GM12873 (cell line): ENCODE measurements around the gene BICD1.

Source experiments
- TF ChIP-seq, protein P1 (sequence below): IDR thresholded peaks from 2 replicates; pipeline ENCODE4 v1.5.1; 2012; ENCODE audit warnings: low read depth, mild to moderate bottlenecking, moderate library complexity, low read length, control low read depth; ENCODE audit not compliant: insufficient read depth; ENCODE audit errors: missing control alignments

Gene BICD1

DNA sequence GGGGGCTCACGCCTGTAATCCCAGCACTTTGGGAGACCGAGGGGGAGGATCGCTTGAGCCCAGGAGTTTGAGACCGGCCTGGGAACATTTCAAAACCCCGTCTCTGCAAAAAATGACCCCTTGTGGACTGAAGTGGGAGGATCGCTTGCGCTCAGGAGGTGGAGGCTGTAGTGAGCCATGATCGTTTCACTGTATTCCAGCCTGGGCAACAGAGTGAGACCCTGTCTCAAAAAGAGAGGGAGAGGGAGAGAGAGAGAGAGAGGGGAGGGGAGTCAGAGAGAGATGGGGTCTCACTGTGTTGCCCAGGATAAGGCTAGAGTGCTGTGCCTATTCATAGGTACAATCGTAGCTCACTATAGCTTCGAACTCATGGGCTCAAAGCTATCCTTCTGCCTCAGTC, 295.5 kb downstream of the BICD1 start:
- TF ChIP-seq, protein P1, sequence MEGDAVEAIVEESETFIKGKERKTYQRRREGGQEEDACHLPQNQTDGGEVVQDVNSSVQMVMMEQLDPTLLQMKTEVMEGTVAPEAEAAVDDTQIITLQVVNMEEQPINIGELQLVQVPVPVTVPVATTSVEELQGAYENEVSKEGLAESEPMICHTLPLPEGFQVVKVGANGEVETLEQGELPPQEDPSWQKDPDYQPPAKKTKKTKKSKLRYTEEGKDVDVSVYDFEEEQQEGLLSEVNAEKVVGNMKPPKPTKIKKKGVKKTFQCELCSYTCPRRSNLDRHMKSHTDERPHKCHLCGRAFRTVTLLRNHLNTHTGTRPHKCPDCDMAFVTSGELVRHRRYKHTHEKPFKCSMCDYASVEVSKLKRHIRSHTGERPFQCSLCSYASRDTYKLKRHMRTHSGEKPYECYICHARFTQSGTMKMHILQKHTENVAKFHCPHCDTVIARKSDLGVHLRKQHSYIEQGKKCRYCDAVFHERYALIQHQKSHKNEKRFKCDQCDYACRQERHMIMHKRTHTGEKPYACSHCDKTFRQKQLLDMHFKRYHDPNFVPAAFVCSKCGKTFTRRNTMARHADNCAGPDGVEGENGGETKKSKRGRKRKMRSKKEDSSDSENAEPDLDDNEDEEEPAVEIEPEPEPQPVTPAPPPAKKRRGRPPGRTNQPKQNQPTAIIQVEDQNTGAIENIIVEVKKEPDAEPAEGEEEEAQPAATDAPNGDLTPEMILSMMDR = no peak

DNA sequence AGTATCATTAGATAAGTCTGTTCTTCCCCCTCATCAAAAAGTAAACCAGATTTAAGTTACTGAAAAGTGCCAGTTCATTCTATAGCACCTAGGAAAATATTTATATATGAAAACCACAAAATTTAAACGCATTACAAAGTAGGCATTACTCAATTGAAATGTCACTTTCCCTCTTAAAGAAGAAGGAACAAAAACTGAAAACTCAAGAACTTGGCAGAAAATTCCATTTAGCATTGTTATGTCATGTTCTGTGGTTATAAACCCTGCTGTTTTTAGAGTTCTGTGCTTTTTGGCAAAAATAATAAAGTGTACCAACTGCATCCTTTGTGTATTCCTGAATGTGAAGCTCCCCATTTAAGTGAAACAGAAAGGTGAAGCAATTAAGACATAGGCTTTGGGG, 296.3 kb downstream of the BICD1 start:
- TF ChIP-seq, protein P1 = no peak

DNA sequence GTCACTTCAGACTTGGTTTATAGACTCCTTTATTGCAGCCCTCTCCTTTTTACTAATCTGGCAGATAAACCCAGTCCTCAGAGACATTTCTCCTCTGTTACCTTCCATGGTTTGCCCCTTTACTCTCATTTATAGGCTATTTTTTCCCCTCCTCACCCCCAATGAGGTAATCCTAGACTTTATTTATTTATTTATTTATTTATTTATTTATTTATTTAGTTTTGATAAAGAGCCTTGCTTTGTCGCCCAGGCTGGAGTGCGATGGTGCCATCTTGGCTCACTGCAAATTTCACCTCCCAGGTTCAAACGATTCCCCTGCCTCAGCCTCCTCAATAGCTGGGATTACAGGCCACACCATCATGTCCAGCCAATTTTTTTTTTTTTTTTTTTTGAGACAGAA, 301.1 kb downstream of the BICD1 start:
- TF ChIP-seq, protein P1 = no peak

DNA sequence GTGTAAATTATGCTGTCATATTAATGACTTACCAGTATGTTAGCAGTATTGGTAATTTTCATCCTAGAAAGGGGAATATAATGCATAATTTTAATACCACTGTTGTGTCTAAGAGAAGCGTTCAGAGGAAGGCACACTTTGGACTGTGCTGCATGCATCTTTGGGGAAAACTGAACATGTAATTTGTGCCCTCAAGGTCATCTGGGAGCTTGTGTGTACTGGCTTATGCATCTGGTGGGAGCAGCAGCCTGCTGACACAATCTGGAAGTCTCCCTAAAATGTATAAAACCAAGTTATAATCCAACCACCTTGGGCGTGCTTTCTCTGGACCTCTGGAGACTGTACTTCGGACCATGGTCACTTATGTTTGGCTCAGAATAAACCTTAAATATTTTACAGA, 306.8 kb downstream of the BICD1 start:
- TF ChIP-seq, protein P1 = no peak

DNA sequence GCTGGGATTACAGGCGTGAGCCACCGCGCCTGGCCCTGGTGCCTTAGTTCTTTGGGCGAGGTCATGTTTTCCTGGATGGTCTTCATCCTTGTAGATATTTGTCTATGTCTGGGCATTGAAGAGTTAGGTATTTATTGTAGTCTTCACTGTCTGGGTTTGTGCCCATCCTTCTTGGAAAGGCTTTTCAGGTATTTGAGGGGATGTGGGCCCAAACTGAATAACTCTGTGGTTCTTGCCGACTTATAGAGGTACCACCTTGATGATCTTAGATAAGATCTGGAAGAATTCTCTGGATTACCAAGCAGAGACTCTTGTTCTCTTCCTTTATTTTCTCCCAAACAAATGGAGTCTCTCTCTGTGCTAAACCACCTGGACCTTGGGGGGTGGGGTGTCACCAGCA, 311.6 kb downstream of the BICD1 start:
- TF ChIP-seq, protein P1 = no peak

DNA sequence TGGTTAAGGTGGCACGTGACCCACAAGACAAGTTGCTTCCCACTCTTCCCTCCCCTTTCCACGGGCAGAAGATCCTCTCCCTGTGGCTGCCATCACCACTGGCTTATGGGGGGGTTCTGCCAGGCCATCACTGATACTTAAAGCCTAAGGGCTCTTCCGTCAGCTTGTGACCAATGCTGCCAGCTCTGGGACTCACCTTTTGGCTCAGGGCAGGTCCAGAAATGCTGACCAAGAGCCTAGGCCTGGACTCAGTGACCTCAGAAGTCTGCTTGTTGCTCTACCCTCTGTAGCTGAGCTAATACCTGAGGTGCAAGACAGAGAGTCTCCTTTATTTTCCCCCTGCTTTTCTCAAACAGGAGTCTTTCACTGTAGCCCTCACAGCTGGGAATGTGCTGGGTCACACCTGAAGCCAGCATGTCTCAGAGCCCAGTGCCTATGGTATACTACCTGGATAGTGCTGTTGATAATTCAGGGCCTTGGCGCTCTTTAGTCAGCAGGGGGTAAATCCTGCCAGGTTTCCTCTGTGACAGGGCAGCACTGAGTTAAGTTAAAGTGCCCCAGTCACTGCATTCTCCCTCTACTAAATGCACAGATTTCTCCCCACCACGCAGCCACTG, 312.4 kb downstream of the BICD1 start:
- TF ChIP-seq, protein P1 = no peak

DNA sequence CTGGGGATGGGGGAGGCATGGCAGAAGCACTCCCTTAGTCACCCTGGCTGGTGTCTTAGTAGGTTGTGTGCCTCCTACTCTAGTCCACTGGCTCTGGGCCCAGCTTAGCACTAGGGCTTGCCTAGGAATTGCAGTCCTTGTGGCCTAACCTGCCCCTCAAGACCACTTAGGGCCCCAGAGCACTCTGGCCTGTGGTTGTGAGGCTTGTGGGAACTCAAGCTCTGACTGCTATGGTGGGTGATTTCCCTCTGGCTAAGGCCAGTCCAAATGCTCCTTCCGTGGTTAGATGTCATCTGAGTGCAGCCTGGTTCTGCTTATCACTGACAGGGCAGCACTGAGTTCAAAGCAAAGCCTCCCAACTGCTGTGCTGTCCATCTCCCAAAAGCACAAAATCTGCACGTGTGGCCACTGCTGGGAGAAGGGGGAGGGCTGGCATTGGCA, 312.9 kb downstream of the BICD1 start:
- TF ChIP-seq, protein P1 = no peak
